HCT116 (cell line): Measurements from ENCODE around the gene DDX1. TPM values are rescaled to one million over a fixed set of nuclear protein-coding genes. Genes with fewer than 3 reads are reported as not detected.

Source experiments
- ATAC-seq: fragments of 200-7000 bp; cut with Tn5 transposase; 2 replicates; pipeline ENCODE4 v1.9.1; 2020; ENCODE audit warnings: mild to moderate bottlenecking, moderate library complexity
- BruUV-seq: library from RNA; stranded (reverse); fragments of 400-500 nt; replicated peaks from 2 replicates; lab custom pipeline; 2021; lab: Mats Ljungman, UMichigan
- CTCF ChIA-PET: fragments of 300-600 bp; sonication (Branson Sonifier 250); formaldehyde crosslinking; loops from one replicate; lab custom pipeline; 2021; ENCODE audit warnings: antibody characterized with exemption; lab: Charles Lee
- POLR2A ChIA-PET: fragments of 300-600, 350-600 bp; sonication (Branson Sonifier 250); formaldehyde crosslinking; loops from one replicate; lab custom pipeline; 2021; ENCODE audit warnings: antibody characterized with exemption; lab: Charles Lee
- RAD21 ChIA-PET, 2 experiments: fragments of 300-600 bp; sonication (Branson Sonifier 250); formaldehyde crosslinking; loops; one replicate each; lab custom pipeline; 2023; ENCODE audit warnings: low total read pairs in 2 of 2; ENCODE audit not compliant: uncharacterized antibody in 2 of 2, unreplicated experiment in 2 of 2, low non-redundant PET in 1 of 2; lab: Charles Lee
- DNase-seq: peaks from one replicate; pipeline ENCODE4 v3.0.0-alpha.2; 2010; ENCODE audit warnings: low read depth, low spot score
- H2AFZ ChIP-seq: fragments of 200-600 bp; shearing (Covaris generic), sonication (generic); 2 replicates; pipeline ENCODE4 v1.6.1; 2017; ENCODE audit warnings: low read depth, mixed run types, mixed read lengths, antibody characterized with exemption, low read length; ENCODE audit not compliant: poor library complexity, severe bottlenecking
- H3K27ac ChIP-seq: 2 replicates; pipeline ENCODE4 v1.5.1; 2012; ENCODE audit warnings: low read depth, low read length
- H3K27me3 ChIP-seq: fragments of 200-600 bp; sonication (generic); 2 replicates; pipeline ENCODE4 v1.6.1; 2016; ENCODE audit warnings: mixed run types, low read length, mixed read lengths; ENCODE audit not compliant: insufficient read depth
- H3K36me3 ChIP-seq, 2 experiments: fragments of 200-500 bp in 1 of 2; fragments of 200-600 bp in 1 of 2; sonication (Bioruptor generic) in 1 of 2; sonication (generic) in 1 of 2; 2 replicates each; pipeline versions ENCODE4 v1.5.1 to v1.6.1; 2014 to 2016; ENCODE audit warnings: low read length in 2 of 2, inconsistent platforms in 1 of 2, mixed read lengths in 1 of 2, mixed run types in 1 of 2; ENCODE audit not compliant: insufficient read depth in 2 of 2, control insufficient read depth in 1 of 2
- H3K4me1 ChIP-seq, 2 experiments: fragments of 200-600 bp in 1 of 2; sonication (generic) in 1 of 2; 2 replicates each; pipeline versions ENCODE4 v1.5.1 to v1.6.1; 2012 to 2017; ENCODE audit warnings: low read length in 2 of 2, inconsistent platforms in 1 of 2, mild to moderate bottlenecking in 1 of 2, mixed read lengths in 1 of 2, mixed run types in 1 of 2, moderate library complexity in 1 of 2; ENCODE audit not compliant: insufficient read depth in 2 of 2, control insufficient read depth in 1 of 2
- H3K4me2 ChIP-seq: fragments of 200-600 bp; sonication (generic); 2 replicates; pipeline ENCODE4 v1.6.1; 2017; ENCODE audit warnings: mixed run types, low read length, mixed read lengths
- H3K4me3 ChIP-seq, 2 experiments: fragments of 200-600 bp in 1 of 2; sonication (generic) in 1 of 2; replicated peaks in 1 of 2; 2 replicates each; pipeline ENCODE4 v1.5.1; 2011 to 2016; ENCODE audit warnings: low read length in 2 of 2, control low read depth in 1 of 2, low read depth in 1 of 2, mild to moderate bottlenecking in 1 of 2, mixed read lengths in 1 of 2, mixed run types in 1 of 2
- H3K79me2 ChIP-seq: fragments of 200-600 bp; sonication (generic); 2 replicates; pipeline ENCODE4 v1.6.1; 2017; ENCODE audit warnings: mild to moderate bottlenecking, mixed run types, low read length, moderate library complexity, mixed read lengths; ENCODE audit not compliant: insufficient read depth
- H3K9ac ChIP-seq: fragments of 200-600 bp; sonication (generic); 2 replicates; pipeline ENCODE4 v1.6.1; 2016; ENCODE audit warnings: low read length, mixed read lengths
- H3K9me2 ChIP-seq: fragments of 200-600 bp; sonication (generic), shearing (Covaris generic); 2 replicates; pipeline ENCODE4 v1.6.1; 2017; ENCODE audit warnings: mixed run types, mild to moderate bottlenecking, moderate library complexity; ENCODE audit not compliant: insufficient read depth
- H3K9me3 ChIP-seq, 2 experiments: fragments of 200-500 bp in 1 of 2; fragments of 200-600 bp in 1 of 2; sonication (Bioruptor generic) in 1 of 2; sonication (generic) in 1 of 2; 2 replicates each; pipeline ENCODE4 v1.6.1; 2014 to 2017; ENCODE audit warnings: low read length in 2 of 2, mixed read lengths in 2 of 2, inconsistent platforms in 1 of 2, low read depth in 1 of 2, mild to moderate bottlenecking in 1 of 2, mixed run types in 1 of 2, moderate library complexity in 1 of 2; ENCODE audit not compliant: control insufficient read depth in 1 of 2, insufficient read depth in 1 of 2
- H4K20me1 ChIP-seq: fragments of 200-600 bp; sonication (generic), shearing (Covaris generic); 2 replicates; pipeline ENCODE4 v1.6.1; 2017; ENCODE audit warnings: mixed run types, mild to moderate bottlenecking, moderate library complexity; ENCODE audit not compliant: insufficient read depth
- ATF3 ChIP-seq: IDR thresholded peaks from 2 replicates; pipeline ENCODE4 v1.6.1; 2012
- CBX3 ChIP-seq: IDR thresholded peaks from 2 replicates; pipeline ENCODE4 v1.6.1; 2012; ENCODE audit warnings: low read depth
- CEBPB ChIP-seq: IDR thresholded peaks from 2 replicates; pipeline ENCODE4 v1.6.1; 2012; ENCODE audit warnings: low read depth
- CTCF ChIP-seq, 3 experiments: fragments of 200-600 bp in 1 of 3; sonication (generic) in 1 of 3; IDR thresholded peaks in 2 of 3; conservative IDR thresholded peaks in 1 of 3; 2 replicates each; pipeline ENCODE4 v1.5.1; 2012 to 2017; ENCODE audit warnings: low read depth in 2 of 3, low read length in 2 of 3, antibody characterized with exemption in 1 of 3, borderline replicate concordance in 1 of 3, control low read depth in 1 of 3, mild to moderate bottlenecking in 1 of 3, mixed read lengths in 1 of 3, mixed run types in 1 of 3, moderate library complexity in 1 of 3; ENCODE audit not compliant: insufficient read depth in 1 of 3
- EZH2 ChIP-seq: fragments of 200-600 bp; sonication (generic); IDR thresholded peaks from 2 replicates; pipeline ENCODE4 v1.6.1; 2017; ENCODE audit warnings: antibody characterized with exemption, mixed run types
- EZH2phosphoT487 ChIP-seq: fragments of 200-600 bp; IDR thresholded peaks from 2 replicates; pipeline ENCODE4 v1.6.1; 2018; ENCODE audit warnings: antibody characterized with exemption, borderline replicate concordance
- FOSL1 ChIP-seq: IDR thresholded peaks from 2 replicates; pipeline ENCODE4 v1.6.1; 2012; ENCODE audit warnings: low read depth
- MAX ChIP-seq: IDR thresholded peaks from 2 replicates; pipeline ENCODE4 v1.6.1; 2012
- POLR2A ChIP-seq: IDR thresholded peaks from 2 replicates; pipeline ENCODE4 v1.7.0; 2011; ENCODE audit warnings: borderline replicate concordance; ENCODE audit not compliant: insufficient read depth, insufficient read length; ENCODE audit errors: extremely low read depth
- REST ChIP-seq: IDR thresholded peaks from 2 replicates; pipeline ENCODE4 v1.6.1; 2012; ENCODE audit warnings: low read depth
- SP1 ChIP-seq: IDR thresholded peaks from 2 replicates; pipeline ENCODE4 v1.6.1; 2012; ENCODE audit warnings: low read depth
- SRF ChIP-seq: IDR thresholded peaks from 2 replicates; pipeline ENCODE4 v1.6.1; 2012; ENCODE audit warnings: low read depth
- ZFX ChIP-seq: fragments of 450-650 bp; IDR thresholded peaks from 2 replicates; pipeline ENCODE4 v1.6.1; 2017
- ZNF274 ChIP-seq: fragments of 200-500 bp; sonication (Bioruptor generic); IDR thresholded peaks from 2 replicates; pipeline ENCODE4 v1.6.1; 2014; ENCODE audit warnings: mild to moderate bottlenecking, low read depth, low read length, inconsistent platforms
- intact Hi-C: fragments of 100-400 bp; cut with micrococcal nuclease; formaldehyde crosslinking; loops from 2 replicates; pipeline ENCODE4 v1.10.0; 2022
- total RNA-seq: library from RNA; stranded (reverse); gene quantifications from one replicate; pipeline ENCODE4 v1.2.1, GENCODE V29; 2021; ENCODE audit not compliant: unreplicated experiment

Gene DDX1
- total RNA-seq, 1 experiment from 2014 or later: 117 TPM

- H3K4me3 ChIP-seq: no peak overlapping the region
- ChIA-PET RAD21 (no interaction called here), CTCF (no interaction called here), POLR2A (no interaction called here)
- no peaks in the 10 kb centered on the region for H3K9me3 ChIP-seq
- H3K79me2 ChIP-seq: no peaks in the 10 kb centered on the region
- DNase-seq (no peak), ATAC-seq (no peak)
- no peak overlapping the region for H2AFZ ChIP-seq
- intact Hi-C loops: no loop called here
- H3K9me2 ChIP-seq: no peaks in the 10 kb centered on the region
- H3K27me3 ChIP-seq: peaks cover 3% of the 10 kb centered on the region; the same call in 1 of the 2 replicates
- no peak overlapping the region for H3K9ac ChIP-seq
- H3K4me2 ChIP-seq: no peak overlapping the region
- no peaks in the 10 kb centered on the region for H3K36me3 ChIP-seq
- H4K20me1 ChIP-seq: no peaks in the 10 kb centered on the region
- TF ChIP-seq ATF3: no peak
- TF ChIP-seq FOSL1: no peak
- TF ChIP-seq REST: no peak
- no peak for TF ChIP-seq SRF
- TF ChIP-seq POLR2A: no peak
- no peak for TF ChIP-seq CEBPB
- no peak for TF ChIP-seq SP1
- TF ChIP-seq CBX3: no peak
- no peak for TF ChIP-seq ZFX
- no peak for TF ChIP-seq MAX
- TF ChIP-seq EZH2phosphoT487: no peak
- TF ChIP-seq ZNF274: no peak
- TF ChIP-seq CTCF (IDR thresholded peaks at IDR 0.05 in 2 of 3, conservative IDR thresholded peaks at IDR 0.05 in 1 of 3; ENCODE audit: borderline replicate concordance in 1 of 3, insufficient read depth in 1 of 3, low read depth in 2 of 3, low read length in 2 of 3): no peak
- TF ChIP-seq EZH2: no peak
- no peak overlapping the region for H3K27ac ChIP-seq
- BruUV-seq: no TSS peak
- H3K4me1 ChIP-seq: no peaks in the 10 kb centered on the region
Observed at GRCh38 chr2:15661295-15661569, 69.6 kb downstream of the DDX1 start.
